Duodenal mucosa (tissue), 2 donors: ENCODE measurements around the gene BICDL2.

Source experiments
- H3K27ac ChIP-seq: one replicate; pipeline ENCODE4 v1.7.0; 2013; ENCODE audit warnings: low read depth, low read length
- H3K27me3 ChIP-seq, 2 donors: one replicate each; pipeline ENCODE4 v1.7.0; 2013; ENCODE audit warnings: low read length in 2 of 2, control low read depth in 1 of 2; ENCODE audit not compliant: insufficient read depth in 2 of 2, control insufficient read depth in 1 of 2
- H3K36me3 ChIP-seq, 2 donors: one replicate each; pipeline ENCODE4 v1.7.0; 2013; ENCODE audit warnings: low read length in 2 of 2, control low read depth in 1 of 2; ENCODE audit not compliant: insufficient read depth in 2 of 2, control insufficient read depth in 1 of 2
- H3K4me1 ChIP-seq, 2 donors: one replicate each; pipeline ENCODE4 v1.7.0; 2013; ENCODE audit warnings: low read length in 2 of 2, control low read depth in 1 of 2; ENCODE audit not compliant: insufficient read depth in 2 of 2, control insufficient read depth in 1 of 2
- H3K4me3 ChIP-seq, 2 donors: one replicate each; pipeline ENCODE4 v1.7.0; 2013; ENCODE audit warnings: low read length in 2 of 2, low read depth in 1 of 2
- H3K9ac ChIP-seq, 2 donors: one replicate each; pipeline ENCODE4 v1.7.0; 2013; ENCODE audit warnings: low read length in 2 of 2, low read depth in 1 of 2
- H3K9me3 ChIP-seq, 2 donors: one replicate each; pipeline ENCODE4 v1.7.0; 2013; ENCODE audit warnings: low read length in 2 of 2, control low read depth in 1 of 2; ENCODE audit not compliant: control insufficient read depth in 1 of 2

Gene BICDL2

GRCh38 chr16:3019594-3020246 is 17.0 kb downstream of the BICDL2 start:
- Histone ChIP-seq H3K27me3 (no peaks in the 10 kb centered on the region), H3K9me3 (no peaks in the 10 kb centered on the region), H3K27ac (no peak overlapping the region), H3K4me1 (peaks cover 27 to 33% of the 10 kb centered on the region in 2 donors), H3K4me3 (peak overlapping the region; percentile 77 to 91), H3K36me3 (no peaks in the 10 kb centered on the region), H3K9ac (peak overlapping the region in 1 of 2 donors; percentile 43)

- Histone ChIP-seq H3K36me3 (no peaks in the 10 kb centered on the region), H3K4me1 (peaks cover 20 to 34% of the 10 kb centered on the region in 2 donors), H3K9ac (no peak within 1 kb of the TSS), H3K4me3 (no peak within 1 kb of the TSS), H3K9me3 (no peaks in the 10 kb centered on the region), H3K27ac (no peak within 1 kb of the TSS), H3K27me3 (peaks cover 0 to 3% of the 10 kb centered on the region in 2 donors)
These were observed 18.8 kb downstream of the BICDL2 start, which contains the start of gene CLDN6 for GRCh38 chr16:3017794-3018506. Gene CLDN6 (minus strand): TSS chr16:3018183. CDS start chr16:3016021, 2,162 bp downstream.

- Histone ChIP-seq H3K36me3 (no peaks in the 10 kb centered on the region), H3K4me3 (no peak overlapping the region), H3K4me1 (peaks cover 16 to 30% of the 10 kb centered on the region in 2 donors), H3K9me3 (no peaks in the 10 kb centered on the region), H3K9ac (no peak overlapping the region), H3K27me3 (peaks cover 0 to 5% of the 10 kb centered on the region in 2 donors), H3K27ac (no peak overlapping the region)
These were observed 19.4 kb downstream of the BICDL2 start for GRCh38 chr16:3017344-3017743.

GRCh38 chr16:3015865-3016521 is 20.8 kb downstream of the BICDL2 start:
- Histone ChIP-seq H3K4me3 (no peak overlapping the region), H3K9me3 (no peaks in the 10 kb centered on the region), H3K27me3 (peaks cover 0 to 5% of the 10 kb centered on the region in 2 donors), H3K4me1 (peaks cover 13 to 21% of the 10 kb centered on the region in 2 donors), H3K36me3 (no peaks in the 10 kb centered on the region), H3K27ac (no peak overlapping the region), H3K9ac (no peak overlapping the region)

GRCh38 chr16:3014971-3015370 is 21.8 kb downstream of the BICDL2 start:
- no peak overlapping the region for H3K27ac ChIP-seq
- no peak overlapping the region for H3K9ac ChIP-seq
- no peak overlapping the region for H3K4me3 ChIP-seq
- no peaks in the 10 kb centered on the region for H3K9me3 ChIP-seq
- peaks cover 0 to 5% of the 10 kb centered on the region in 2 donors for H3K27me3 ChIP-seq
- H3K36me3 ChIP-seq, result no peaks in the 10 kb centered on the region
- H3K4me1 ChIP-seq, result peaks cover 13 to 23% of the 10 kb centered on the region in 2 donors

DNA sequence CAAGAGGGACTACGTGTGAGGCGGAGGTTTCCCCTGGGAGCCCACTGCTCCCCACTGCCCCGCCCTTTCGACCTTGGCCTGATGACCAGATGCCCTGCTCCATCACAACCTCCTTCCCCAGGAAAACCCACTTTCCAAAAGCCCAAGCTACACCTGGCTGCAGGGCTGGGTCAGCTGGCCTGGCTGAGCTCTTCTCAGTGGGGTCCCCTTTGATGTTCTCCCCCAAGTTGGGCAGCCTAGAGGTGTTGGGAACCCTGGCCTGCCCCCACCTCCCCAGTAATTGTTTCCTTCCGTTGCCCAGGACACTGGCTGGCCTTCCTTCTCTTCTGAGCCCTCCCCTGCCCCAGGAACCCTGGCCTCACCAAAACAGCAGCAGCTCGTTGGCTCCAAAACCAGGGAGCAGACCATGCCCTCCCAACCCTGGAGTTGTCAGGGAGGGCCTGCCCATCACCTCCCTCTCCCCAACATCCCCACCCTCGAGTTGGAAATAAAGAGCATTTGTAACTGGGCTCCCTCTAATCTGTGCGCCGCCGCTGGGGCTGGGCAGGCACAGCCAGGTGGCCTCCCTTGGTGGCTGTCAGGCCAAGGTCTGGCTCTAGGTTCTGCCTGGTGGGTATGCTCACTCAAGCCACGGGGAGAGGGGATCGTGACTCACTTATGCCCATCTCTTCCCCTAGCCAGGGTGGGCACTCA is 22.6 kb downstream of the BICDL2 start:
- Histone ChIP-seq H3K4me3 (no peak overlapping the region), H3K27me3 (peaks cover 0 to 5% of the 10 kb centered on the region in 2 donors), H3K27ac (no peak overlapping the region), H3K9ac (no peak overlapping the region), H3K36me3 (no peaks in the 10 kb centered on the region), H3K9me3 (no peaks in the 10 kb centered on the region), H3K4me1 (peaks cover 13 to 23% of the 10 kb centered on the region in 2 donors)

DNA sequence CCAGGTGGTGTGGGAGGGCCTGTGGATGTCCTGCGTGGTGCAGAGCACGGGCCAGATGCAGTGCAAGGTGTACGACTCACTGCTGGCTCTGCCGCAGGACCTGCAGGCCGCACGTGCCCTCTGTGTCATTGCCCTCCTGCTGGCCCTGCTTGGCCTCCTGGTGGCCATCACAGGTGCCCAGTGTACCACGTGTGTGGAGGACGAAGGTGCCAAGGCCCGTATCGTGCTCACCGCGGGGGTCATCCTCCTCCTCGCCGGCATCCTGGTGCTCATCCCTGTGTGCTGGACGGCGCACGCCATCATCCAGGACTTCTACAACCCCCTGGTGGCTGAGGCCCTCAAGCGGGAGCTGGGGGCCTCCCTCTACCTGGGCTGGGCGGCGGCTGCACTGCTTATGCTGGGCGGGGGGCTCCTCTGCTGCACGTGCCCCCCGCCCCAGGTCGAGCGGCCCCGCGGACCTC is 23.2 kb downstream of the BICDL2 start:
- Histone ChIP-seq H3K9ac (no peak overlapping the region), H3K27me3 (peaks cover 0 to 5% of the 10 kb centered on the region in 2 donors), H3K27ac (no peak overlapping the region), H3K9me3 (no peaks in the 10 kb centered on the region), H3K4me1 (peaks cover 16 to 29% of the 10 kb centered on the region in 2 donors), H3K36me3 (no peaks in the 10 kb centered on the region), H3K4me3 (no peak overlapping the region)

DNA sequence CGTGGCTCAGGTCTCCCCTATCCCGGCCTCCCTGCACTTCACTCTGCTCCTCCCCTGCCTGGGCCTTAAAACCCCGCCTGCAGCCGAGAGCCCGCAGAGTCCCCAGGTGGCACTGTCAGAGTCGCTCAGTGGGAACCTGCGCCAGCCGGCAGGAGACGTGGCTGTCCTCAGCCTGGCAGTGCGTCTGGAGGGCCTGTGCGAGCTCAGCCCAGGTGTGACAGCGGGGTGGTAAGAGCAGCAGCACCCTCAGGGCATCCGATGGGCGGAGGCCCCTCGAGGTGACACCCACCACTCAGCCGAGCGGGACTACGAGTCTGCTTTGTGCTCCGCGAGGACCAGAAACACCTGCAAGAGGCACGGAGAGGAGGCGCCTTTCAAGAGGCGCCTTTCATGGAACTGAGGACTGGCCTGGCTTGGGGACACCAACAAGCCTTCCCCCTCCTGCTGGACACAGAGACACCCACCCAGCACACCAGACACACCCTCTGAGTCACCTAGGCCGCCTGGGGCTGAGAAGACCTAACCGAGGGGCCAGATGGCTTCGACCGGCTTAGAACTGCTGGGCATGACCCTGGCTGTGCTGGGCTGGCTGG is 23.8 kb downstream of the BICDL2 start, which contains the start of gene CLDN9:
Gene CLDN9, plus strand, starts transcription at position 96 of the 593 bp plus-strand sequence. Its CDS starts 440 bp downstream, at position 536.
- Histone ChIP-seq H3K27me3 (peaks cover 0 to 5% of the 10 kb centered on the region in 2 donors), H3K4me3 (no peak within 1 kb of the TSS), H3K9me3 (no peaks in the 10 kb centered on the region), H3K27ac (no peak within 1 kb of the TSS), H3K4me1 (peaks cover 17 to 35% of the 10 kb centered on the region in 2 donors), H3K9ac (no peak within 1 kb of the TSS), H3K36me3 (no peaks in the 10 kb centered on the region)

DNA sequence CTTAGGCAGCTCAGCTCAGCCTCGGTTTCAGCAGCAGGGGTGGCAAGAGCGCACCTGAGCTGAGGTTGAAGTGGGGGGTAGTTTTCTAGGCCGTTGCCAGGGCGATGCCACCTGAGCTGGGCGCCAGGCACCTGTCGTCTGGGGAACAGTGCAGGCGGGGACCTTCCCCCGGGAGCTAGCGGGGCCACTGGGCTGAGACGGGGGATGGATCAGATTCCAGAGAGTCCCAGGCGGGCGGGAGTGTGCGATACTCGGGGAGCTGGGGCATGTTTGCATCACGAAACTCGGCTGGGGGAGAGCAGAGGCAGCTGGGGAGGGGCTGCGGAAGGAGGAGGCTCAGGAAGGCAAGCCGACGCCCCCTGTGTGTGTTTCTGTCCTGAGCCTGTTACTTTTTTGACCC is 24.5 kb downstream of the BICDL2 start:
- Histone ChIP-seq H3K4me3 (no peak overlapping the region), H3K4me1 (peaks cover 24 to 42% of the 10 kb centered on the region in 2 donors), H3K9ac (no peak overlapping the region), H3K27ac (no peak overlapping the region), H3K27me3 (peaks cover 0 to 5% of the 10 kb centered on the region in 2 donors), H3K36me3 (no peaks in the 10 kb centered on the region), H3K9me3 (no peaks in the 10 kb centered on the region)
